Mesothelial cell of epicardium (in vitro differentiated cells): ENCODE measurements around the gene TSPAN7. TPM values are rescaled to one million over a fixed set of nuclear protein-coding genes. Genes with fewer than 3 reads are reported as not detected.

ENCODE experiments used
- DNase-seq, 2 experiments: peaks; one replicate each; pipeline ENCODE4 v3.0.0; 2021; ENCODE audit warnings: low spot score in 2 of 2; ENCODE audit not compliant: unreplicated experiment in 2 of 2
- H3K27ac Mint-ChIP-seq: 2 replicates; pipeline ENCODE4 v1.8.0; 2021; ENCODE audit warnings: mixed read lengths
- H3K27me3 Mint-ChIP-seq: 2 replicates; pipeline ENCODE4 v1.8.0; 2021; ENCODE audit warnings: low read depth, mixed read lengths
- H3K36me3 Mint-ChIP-seq: 2 replicates; pipeline ENCODE4 v1.8.0; 2021; ENCODE audit warnings: mixed read lengths
- H3K4me1 Mint-ChIP-seq: 2 replicates; pipeline ENCODE4 v1.8.0; 2021; ENCODE audit warnings: mixed read lengths
- H3K4me3 Mint-ChIP-seq: 2 replicates; pipeline ENCODE4 v1.8.0; 2021; ENCODE audit warnings: mild to moderate bottlenecking, moderate library complexity, mixed read lengths
- H3K9me3 Mint-ChIP-seq: 2 replicates; pipeline ENCODE4 v1.8.0; 2021; ENCODE audit warnings: mixed read lengths
- total RNA-seq: library from RNA; stranded (reverse); gene quantifications from 3 replicates; pipeline ENCODE4 v1.2.1, GENCODE V29; 2021
- TF ChIP-seq, protein P1 (sequence below): fragments of 200-600 bp; sonication (generic); IDR thresholded peaks from one replicate; pipeline ENCODE4 v1.5.0; 2021; ENCODE audit warnings: antibody characterized with exemption; ENCODE audit not compliant: unreplicated experiment

Gene TSPAN7
- total RNA-seq, 1 donor from 2014 or later: 10.1 TPM

DNA sequence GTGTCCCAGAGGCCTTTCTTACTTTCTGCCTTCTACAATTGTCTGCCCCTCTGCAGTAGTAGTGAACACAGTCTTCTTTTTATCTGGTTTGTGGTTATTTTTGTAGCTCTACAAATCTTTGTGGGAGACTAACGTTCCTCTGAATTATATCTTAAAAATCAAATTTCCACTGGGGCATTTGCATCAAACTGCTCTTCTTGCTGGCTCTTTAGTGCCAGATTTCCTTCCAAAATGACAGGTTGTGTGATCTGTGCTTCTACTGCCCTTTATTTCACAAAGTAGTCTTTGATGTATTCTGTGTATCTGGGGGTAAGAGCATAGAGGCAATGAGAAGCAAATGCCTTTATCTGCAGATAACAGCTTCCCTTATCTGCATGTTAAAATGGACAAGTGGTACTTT, 34.5 kb downstream of the TSPAN7 start:
- no peaks in the 10 kb centered on the region for H3K27me3 Mint-ChIP-seq
- TF ChIP-seq, protein P1, sequence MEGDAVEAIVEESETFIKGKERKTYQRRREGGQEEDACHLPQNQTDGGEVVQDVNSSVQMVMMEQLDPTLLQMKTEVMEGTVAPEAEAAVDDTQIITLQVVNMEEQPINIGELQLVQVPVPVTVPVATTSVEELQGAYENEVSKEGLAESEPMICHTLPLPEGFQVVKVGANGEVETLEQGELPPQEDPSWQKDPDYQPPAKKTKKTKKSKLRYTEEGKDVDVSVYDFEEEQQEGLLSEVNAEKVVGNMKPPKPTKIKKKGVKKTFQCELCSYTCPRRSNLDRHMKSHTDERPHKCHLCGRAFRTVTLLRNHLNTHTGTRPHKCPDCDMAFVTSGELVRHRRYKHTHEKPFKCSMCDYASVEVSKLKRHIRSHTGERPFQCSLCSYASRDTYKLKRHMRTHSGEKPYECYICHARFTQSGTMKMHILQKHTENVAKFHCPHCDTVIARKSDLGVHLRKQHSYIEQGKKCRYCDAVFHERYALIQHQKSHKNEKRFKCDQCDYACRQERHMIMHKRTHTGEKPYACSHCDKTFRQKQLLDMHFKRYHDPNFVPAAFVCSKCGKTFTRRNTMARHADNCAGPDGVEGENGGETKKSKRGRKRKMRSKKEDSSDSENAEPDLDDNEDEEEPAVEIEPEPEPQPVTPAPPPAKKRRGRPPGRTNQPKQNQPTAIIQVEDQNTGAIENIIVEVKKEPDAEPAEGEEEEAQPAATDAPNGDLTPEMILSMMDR: no peak
- peaks cover 3% of the 10 kb centered on the region for H3K36me3 Mint-ChIP-seq
- no peaks in the 10 kb centered on the region for H3K4me1 Mint-ChIP-seq
- no peak overlapping the region for H3K27ac Mint-ChIP-seq
- H3K4me3 Mint-ChIP-seq: no peak overlapping the region
- peaks cover 44% of the 10 kb centered on the region for H3K9me3 Mint-ChIP-seq
- no peak for DNase-seq

DNA sequence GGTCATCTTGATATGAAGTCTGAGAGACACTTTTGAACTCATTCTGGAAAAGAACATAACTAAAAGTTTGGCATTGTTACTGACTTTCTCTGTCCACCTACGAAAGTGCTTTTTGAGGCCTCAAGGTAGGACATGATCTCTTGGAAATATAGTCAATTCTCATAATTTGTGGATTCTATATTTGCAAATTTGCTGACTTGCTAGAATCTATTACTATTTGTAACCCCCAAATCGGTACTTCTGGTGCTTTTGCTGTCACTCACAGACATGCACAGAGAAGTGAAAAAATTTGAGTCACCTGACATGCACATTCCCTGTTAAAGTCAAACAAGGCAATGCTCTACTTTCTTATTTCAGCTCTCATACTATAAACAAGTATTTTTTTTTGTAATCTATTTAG, 35.6 kb downstream of the TSPAN7 start:
- TF ChIP-seq, protein P1: no peak
- H3K4me1 Mint-ChIP-seq: no peaks in the 10 kb centered on the region
- no peak for DNase-seq
- no peak overlapping the region for H3K27ac Mint-ChIP-seq
- H3K9me3 Mint-ChIP-seq: peaks cover 41% of the 10 kb centered on the region
- peaks cover under 1% of the 10 kb centered on the region for H3K36me3 Mint-ChIP-seq
- no peaks in the 10 kb centered on the region for H3K27me3 Mint-ChIP-seq
- H3K4me3 Mint-ChIP-seq: no peak overlapping the region

- H3K4me3 Mint-ChIP-seq: no peak overlapping the region
- TF ChIP-seq, protein P1: no peak
- DNase-seq: no peak
- H3K27me3 Mint-ChIP-seq: no peaks in the 10 kb centered on the region
- H3K9me3 Mint-ChIP-seq: peaks cover 28% of the 10 kb centered on the region
- no peaks in the 10 kb centered on the region for H3K36me3 Mint-ChIP-seq
- H3K27ac Mint-ChIP-seq: no peak overlapping the region
- no peaks in the 10 kb centered on the region for H3K4me1 Mint-ChIP-seq
These were observed 38.7 kb downstream of the TSPAN7 start for GRCh38 chrX:38599796-38600755.

DNA sequence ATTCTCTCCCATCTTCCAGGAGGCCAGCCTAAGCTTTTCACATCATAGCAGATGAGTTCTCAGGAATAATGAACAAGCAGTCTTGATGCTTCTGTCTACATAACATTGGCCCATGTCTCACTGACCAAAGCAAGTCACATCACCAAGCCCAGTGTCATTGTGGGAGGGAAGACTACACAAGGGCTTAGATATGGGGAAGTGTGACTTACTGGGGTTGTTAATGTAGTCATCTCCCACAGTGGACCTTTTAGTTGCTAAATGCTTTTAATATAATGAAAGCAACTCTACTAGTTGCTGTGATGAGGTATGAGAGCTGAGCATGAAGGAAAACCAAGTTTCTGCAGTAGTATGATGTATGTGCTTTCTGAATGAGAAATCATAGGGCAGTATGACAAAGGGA, 40.5 kb downstream of the TSPAN7 start:
- Mint-ChIP-seq H3K9me3 (peaks cover 22% of the 10 kb centered on the region), H3K4me1 (no peaks in the 10 kb centered on the region), H3K27ac (no peak overlapping the region), H3K27me3 (no peaks in the 10 kb centered on the region), H3K4me3 (no peak overlapping the region), H3K36me3 (no peaks in the 10 kb centered on the region)
- TF ChIP-seq, protein P1: no peak
- no peak for DNase-seq

DNA sequence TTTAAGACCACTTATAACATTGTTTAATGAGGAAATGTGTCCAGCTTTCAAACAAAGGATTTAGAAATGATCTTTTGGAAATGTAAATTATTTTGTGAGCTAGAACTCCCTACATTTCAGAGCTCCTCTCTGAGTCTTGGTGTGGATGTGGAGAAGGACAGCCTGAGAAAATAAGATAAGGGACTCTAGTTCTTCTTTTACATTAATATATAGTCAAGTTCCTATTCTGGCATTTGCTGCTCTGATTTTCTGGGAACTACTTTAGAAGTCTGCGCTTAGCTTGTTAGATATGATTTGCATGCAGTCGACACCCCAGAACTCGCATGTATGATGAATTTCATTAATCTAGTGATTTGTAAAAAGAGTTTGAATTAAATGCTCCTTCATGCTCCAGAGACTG, 45.5 kb downstream of the TSPAN7 start:
- H3K4me1 Mint-ChIP-seq: peaks cover 9% of the 10 kb centered on the region
- no peak overlapping the region for H3K27ac Mint-ChIP-seq
- no peak overlapping the region for H3K4me3 Mint-ChIP-seq
- no peak for DNase-seq
- no peaks in the 10 kb centered on the region for H3K36me3 Mint-ChIP-seq
- TF ChIP-seq, protein P1: no peak
- H3K9me3 Mint-ChIP-seq: peaks cover 11% of the 10 kb centered on the region
- H3K27me3 Mint-ChIP-seq: no peaks in the 10 kb centered on the region
